Omental fat pad (tissue), 4 donors: ENCODE results near the gene DENND1B. TPM values are rescaled to one million over a fixed set of nuclear protein-coding genes. Genes with fewer than 3 reads are reported as not detected.

Source experiments
- ATAC-seq: fragments of 150-250 bp; one replicate; pipeline ENCODE4 v1.9.1; 2016; ENCODE audit warnings: mild to moderate bottlenecking, moderate library complexity; ENCODE audit not compliant: low FRiP score
- DNase-seq: peaks from one replicate; pipeline ENCODE4 v3.0.0-alpha.2; 2019; ENCODE audit warnings: low spot score
- total RNA-seq, 4 donors: library from RNA; depleted of rRNA; stranded (reverse); fragments of >200 nt; gene quantifications; one replicate each; pipeline ENCODE4 v1.1.0, GENCODE V29; 2016
- TF ChIP-seq, protein P1 (sequence below), 3 donors: fragments of 450-650 bp; IDR thresholded peaks; one replicate each; pipeline ENCODE4 v1.5.1; 2016 to 2017; ENCODE audit warnings: antibody characterized with exemption in 3 of 3, mild to moderate bottlenecking in 3 of 3, moderate library complexity in 2 of 3

DENND1B gene
- total RNA-seq, 4 donors from 2014 or later: 8.3 to 16.6 (median 11.1) TPM

- TF ChIP-seq, protein P1, sequence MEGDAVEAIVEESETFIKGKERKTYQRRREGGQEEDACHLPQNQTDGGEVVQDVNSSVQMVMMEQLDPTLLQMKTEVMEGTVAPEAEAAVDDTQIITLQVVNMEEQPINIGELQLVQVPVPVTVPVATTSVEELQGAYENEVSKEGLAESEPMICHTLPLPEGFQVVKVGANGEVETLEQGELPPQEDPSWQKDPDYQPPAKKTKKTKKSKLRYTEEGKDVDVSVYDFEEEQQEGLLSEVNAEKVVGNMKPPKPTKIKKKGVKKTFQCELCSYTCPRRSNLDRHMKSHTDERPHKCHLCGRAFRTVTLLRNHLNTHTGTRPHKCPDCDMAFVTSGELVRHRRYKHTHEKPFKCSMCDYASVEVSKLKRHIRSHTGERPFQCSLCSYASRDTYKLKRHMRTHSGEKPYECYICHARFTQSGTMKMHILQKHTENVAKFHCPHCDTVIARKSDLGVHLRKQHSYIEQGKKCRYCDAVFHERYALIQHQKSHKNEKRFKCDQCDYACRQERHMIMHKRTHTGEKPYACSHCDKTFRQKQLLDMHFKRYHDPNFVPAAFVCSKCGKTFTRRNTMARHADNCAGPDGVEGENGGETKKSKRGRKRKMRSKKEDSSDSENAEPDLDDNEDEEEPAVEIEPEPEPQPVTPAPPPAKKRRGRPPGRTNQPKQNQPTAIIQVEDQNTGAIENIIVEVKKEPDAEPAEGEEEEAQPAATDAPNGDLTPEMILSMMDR (IDR thresholded peaks at IDR 0.05): no peak
- no peak for ATAC-seq
- no peak for DNase-seq
These were observed 171.0 kb downstream of the DENND1B start for GRCh38 chr1:197604302-197604701.

GRCh38 chr1:197600751-197601150 lies 174.5 kb downstream of the DENND1B start:
- TF ChIP-seq, protein P1 (IDR thresholded peaks at IDR 0.05): no peak
- ATAC-seq (no peak), DNase-seq (no peak)

- ATAC-seq: no peak
- TF ChIP-seq, protein P1 (IDR thresholded peaks at IDR 0.05): no peak
- DNase-seq: no peak
These were observed 175.5 kb downstream of the DENND1B start for GRCh38 chr1:197599789-197600188.

GRCh38 chr1:197598935-197599334 lies 176.3 kb downstream of the DENND1B start:
- ATAC-seq (no peak), DNase-seq (no peak)
- TF ChIP-seq, protein P1 (IDR thresholded peaks at IDR 0.05): no peak

DNA sequence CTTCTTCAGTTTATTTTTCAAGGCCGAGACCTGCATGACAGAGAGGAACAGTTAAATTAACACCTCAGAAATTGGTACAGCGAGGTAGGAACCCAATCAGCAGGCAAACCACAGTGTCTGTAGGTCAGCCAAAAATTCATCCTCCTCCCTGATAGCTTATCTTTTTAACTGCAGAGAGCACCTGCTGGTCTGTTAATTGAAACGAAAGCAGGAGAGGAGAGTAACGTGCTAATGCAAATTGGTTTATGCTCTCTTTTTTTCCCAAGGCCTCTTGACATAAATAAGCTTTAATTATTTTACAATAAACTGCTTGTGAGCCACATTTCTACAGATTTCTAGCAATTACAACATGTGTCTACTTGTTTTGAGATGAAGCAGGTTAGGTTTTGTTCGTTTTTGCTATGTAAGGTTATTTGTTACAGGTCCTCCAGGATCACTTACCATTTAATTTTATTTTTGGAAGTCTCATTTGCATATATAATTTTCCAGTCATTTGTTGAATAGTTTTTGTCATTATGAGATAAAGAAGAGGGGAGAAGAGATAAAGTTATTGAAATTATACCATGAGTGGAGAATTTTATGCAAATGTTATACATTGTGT lies 179.9 kb downstream of the DENND1B start:
- ATAC-seq (no peak), DNase-seq (no peak)
- TF ChIP-seq, protein P1 (IDR thresholded peaks at IDR 0.05): no peak

- DNase-seq (no peak), ATAC-seq (no peak)
- TF ChIP-seq, protein P1 (IDR thresholded peaks at IDR 0.05): no peak
These were observed 184.6 kb downstream of the DENND1B start for GRCh38 chr1:197590687-197591086.

- ATAC-seq: no peak
- DNase-seq: no peak
- TF ChIP-seq, protein P1 (IDR thresholded peaks at IDR 0.05): no peak
These were observed 189.5 kb downstream of the DENND1B start for GRCh38 chr1:197585809-197586208.
